Mucosa of rectum (tissue), 2 donors: ENCODE measurements around the gene C22orf23.
A peak's percentile ranks its signal among the peaks of the same experiment; 100 is the strongest.

Experiments
- H3K27ac ChIP-seq, 2 donors: one replicate each; pipeline ENCODE4 v1.7.0; 2013; ENCODE audit warnings: inconsistent platforms in 2 of 2, low read depth in 2 of 2, low read length in 2 of 2
- H3K27me3 ChIP-seq, 2 donors: one replicate each; pipeline ENCODE4 v1.7.0; 2013; ENCODE audit warnings: low read length in 2 of 2; ENCODE audit not compliant: control insufficient read depth in 2 of 2, insufficient read depth in 2 of 2
- H3K36me3 ChIP-seq, 2 donors: one replicate each; pipeline ENCODE4 v1.7.0; 2013; ENCODE audit warnings: low read length in 2 of 2; ENCODE audit not compliant: control insufficient read depth in 2 of 2, insufficient read depth in 2 of 2
- H3K4me1 ChIP-seq, 2 donors: one replicate each; pipeline ENCODE4 v1.7.0; 2013; ENCODE audit warnings: low read length in 2 of 2, mild to moderate bottlenecking in 1 of 2; ENCODE audit not compliant: control insufficient read depth in 2 of 2, insufficient read depth in 2 of 2
- H3K4me3 ChIP-seq, 2 donors: one replicate each; pipeline ENCODE4 v1.7.0; 2013; ENCODE audit warnings: low read length in 2 of 2
- H3K9ac ChIP-seq, 2 donors: one replicate each; pipeline ENCODE4 v1.7.0; 2013; ENCODE audit warnings: low read length in 2 of 2, low read depth in 1 of 2, mild to moderate bottlenecking in 1 of 2
- H3K9me3 ChIP-seq, 2 donors: one replicate each; pipeline ENCODE4 v1.7.0; 2013; ENCODE audit warnings: low read length in 2 of 2; ENCODE audit not compliant: control insufficient read depth in 2 of 2
- donor health status: healthy.
- donor health status: Normal muscosa, but diverticular disease.

The C22orf23 gene

GRCh38 chr22:37917874-37918548 is 35.4 kb downstream of the C22orf23 start:
- Histone ChIP-seq H3K9me3 (no peaks in the 10 kb centered on the region), H3K36me3 (peaks cover 31 to 35% of the 10 kb centered on the region in 2 donors), H3K4me1 (no peaks in the 10 kb centered on the region), H3K4me3 (no peak overlapping the region), H3K27me3 (no peaks in the 10 kb centered on the region), H3K27ac (no peak overlapping the region), H3K9ac (no peak overlapping the region)

- H3K9ac ChIP-seq = no peak overlapping the region
- H3K27me3 ChIP-seq = no peaks in the 10 kb centered on the region
- no peaks in the 10 kb centered on the region for H3K9me3 ChIP-seq
- H3K36me3 ChIP-seq = peaks cover 30 to 31% of the 10 kb centered on the region in 2 donors
- H3K27ac ChIP-seq = no peak overlapping the region
- no peaks in the 10 kb centered on the region for H3K4me1 ChIP-seq
- no peak overlapping the region for H3K4me3 ChIP-seq
These were observed 37.1 kb downstream of the C22orf23 start for GRCh38 chr22:37916311-37916710.

- no peak overlapping the region for H3K4me3 ChIP-seq
- no peak overlapping the region for H3K27ac ChIP-seq
- no peaks in the 10 kb centered on the region for H3K4me1 ChIP-seq
- H3K9me3 ChIP-seq = no peaks in the 10 kb centered on the region
- peaks cover 21 to 29% of the 10 kb centered on the region in 2 donors for H3K36me3 ChIP-seq
- H3K27me3 ChIP-seq = no peaks in the 10 kb centered on the region
- H3K9ac ChIP-seq = no peak overlapping the region
These were observed 40.1 kb downstream of the C22orf23 start for GRCh38 chr22:37913233-37913721.

- no peak overlapping the region for H3K4me3 ChIP-seq
- H3K27me3 ChIP-seq = no peaks in the 10 kb centered on the region
- H3K27ac ChIP-seq = peak overlapping the region in 1 of 2 donors; percentile 43
- peaks cover 11 to 18% of the 10 kb centered on the region in 2 donors for H3K36me3 ChIP-seq
- H3K4me1 ChIP-seq = peaks cover under 1 to 7% of the 10 kb centered on the region in 2 donors
- H3K9me3 ChIP-seq = no peaks in the 10 kb centered on the region
- H3K9ac ChIP-seq = no peak overlapping the region
These were observed 41.2 kb downstream of the C22orf23 start for GRCh38 chr22:37912171-37912570.

GRCh38 chr22:37911697-37912096 is 41.7 kb downstream of the C22orf23 start:
- Histone ChIP-seq H3K4me3 (no peak overlapping the region), H3K36me3 (peaks cover 10 to 16% of the 10 kb centered on the region in 2 donors), H3K27ac (peak overlapping the region in 1 of 2 donors; percentile 43), H3K4me1 (peaks cover 5 to 11% of the 10 kb centered on the region in 2 donors), H3K9me3 (no peaks in the 10 kb centered on the region), H3K9ac (no peak overlapping the region), H3K27me3 (no peaks in the 10 kb centered on the region)

GRCh38 chr22:37910890-37911672 is 42.3 kb downstream of the C22orf23 start:
- peaks cover 5 to 10% of the 10 kb centered on the region in 2 donors for H3K36me3 ChIP-seq
- no peak overlapping the region for H3K9ac ChIP-seq
- H3K4me1 ChIP-seq = peaks cover 6 to 11% of the 10 kb centered on the region in 2 donors
- peak overlapping the region; percentile 15 to 48 for H3K27ac ChIP-seq
- no peaks in the 10 kb centered on the region for H3K9me3 ChIP-seq
- H3K4me3 ChIP-seq = no peak overlapping the region
- H3K27me3 ChIP-seq = no peaks in the 10 kb centered on the region

- H3K9me3 ChIP-seq = no peaks in the 10 kb centered on the region
- no peak overlapping the region for H3K4me3 ChIP-seq
- peaks cover 5 to 10% of the 10 kb centered on the region in 2 donors for H3K36me3 ChIP-seq
- H3K4me1 ChIP-seq = peaks cover 9 to 16% of the 10 kb centered on the region in 2 donors
- H3K9ac ChIP-seq = no peak overlapping the region
- H3K27ac ChIP-seq = no peak overlapping the region
- H3K27me3 ChIP-seq = no peaks in the 10 kb centered on the region
These were observed 43.6 kb downstream of the C22orf23 start for GRCh38 chr22:37909766-37910165.

GRCh38 chr22:37907036-37907954 is 46.1 kb downstream of the C22orf23 start:
- Histone ChIP-seq H3K4me3 (peak overlapping the region; percentile 69 to 77), H3K9me3 (no peaks in the 10 kb centered on the region), H3K27me3 (no peaks in the 10 kb centered on the region), H3K9ac (peak overlapping the region; percentile 78 to 80), H3K27ac (peak overlapping the region; percentile 14 to 61), H3K4me1 (peaks cover 9 to 16% of the 10 kb centered on the region in 2 donors), H3K36me3 (peaks cover 2 to 4% of the 10 kb centered on the region in 2 donors)

- Histone ChIP-seq H3K4me3 (peak overlapping the region; percentile 69 to 77), H3K9ac (peak overlapping the region; percentile 78 to 80), H3K36me3 (peaks cover 0 to 4% of the 10 kb centered on the region in 2 donors), H3K27me3 (no peaks in the 10 kb centered on the region), H3K4me1 (peaks cover 9 to 16% of the 10 kb centered on the region in 2 donors), H3K9me3 (no peaks in the 10 kb centered on the region), H3K27ac (peak overlapping the region; percentile 14 to 61)
These were observed 46.9 kb downstream of the C22orf23 start for GRCh38 chr22:37906364-37907008.
